EL (cell line): ENCODE data around the gene F2RL1.
"Not testable (repeated sequence)": the region's sequence is repeated elsewhere in the genome, so short reads cannot be mapped to it uniquely, and the experiment has no call there.

Experiments used
- DNase-seq: peaks from one replicate; pipeline ENCODE4 v3.0.0-alpha.2; 2016

The F2RL1 gene

GRCh38 chr5:76851728-76852369, 33.0 kb downstream of the F2RL1 start:
- no peak for DNase-seq

GRCh38 chr5:76852772-76853171, 33.9 kb downstream of the F2RL1 start:
- no peak for DNase-seq

- not testable (repeated sequence) for DNase-seq
These were observed 34.9 kb downstream of the F2RL1 start for GRCh38 chr5:76853741-76854140.

GRCh38 chr5:76854644-76855043, 35.8 kb downstream of the F2RL1 start:
- no peak for DNase-seq

DNA sequence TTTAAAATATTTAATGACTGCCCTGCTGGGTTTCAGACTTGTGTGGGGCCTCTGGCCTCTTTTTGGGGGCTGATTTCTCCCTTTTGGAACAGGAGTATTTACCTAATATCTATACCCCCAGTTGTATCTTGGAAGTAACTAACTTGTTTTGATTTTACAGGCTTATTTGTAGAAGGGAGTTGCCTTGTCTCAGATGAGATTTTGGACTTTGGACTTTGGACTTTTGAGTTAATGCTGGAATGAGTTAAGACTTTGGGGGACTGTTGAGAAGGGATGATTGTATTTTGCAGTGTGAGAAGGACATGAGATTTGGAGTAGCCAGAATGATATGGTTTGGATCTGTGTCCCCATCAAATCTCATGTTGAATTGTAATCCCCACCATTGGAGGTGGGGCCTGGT, 36.7 kb downstream of the F2RL1 start:
- not testable (repeated sequence) for DNase-seq

GRCh38 chr5:76855961-76856360, 37.1 kb downstream of the F2RL1 start:
- no peak for DNase-seq

DNA sequence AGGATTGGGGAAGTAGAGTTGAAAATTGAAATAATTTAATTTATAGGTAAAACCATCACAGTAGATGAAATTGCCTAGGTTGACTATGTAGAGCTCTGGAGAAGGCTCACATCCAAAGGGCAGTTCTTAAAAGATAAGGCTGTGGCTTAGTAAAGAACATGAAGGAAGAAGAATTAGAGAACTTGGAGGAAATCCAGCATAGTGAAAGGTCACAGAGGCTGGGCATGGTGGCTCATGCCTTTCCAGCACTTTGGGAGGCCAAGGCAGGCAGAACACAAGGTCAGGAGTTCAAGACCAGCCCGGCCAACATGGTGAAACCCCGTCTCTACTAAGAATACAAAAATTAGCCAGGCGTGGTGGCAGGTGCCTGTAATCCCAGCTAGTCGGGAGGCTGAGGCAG, 38.0 kb downstream of the F2RL1 start:
- DNase-seq, result not testable (repeated sequence)

- DNase-seq, result no peak
These were observed 40.9 kb downstream of the F2RL1 start for GRCh38 chr5:76859591-76860247.

- DNase-seq, result no peak
These were observed 42.8 kb downstream of the F2RL1 start for GRCh38 chr5:76861612-76862011.

DNA sequence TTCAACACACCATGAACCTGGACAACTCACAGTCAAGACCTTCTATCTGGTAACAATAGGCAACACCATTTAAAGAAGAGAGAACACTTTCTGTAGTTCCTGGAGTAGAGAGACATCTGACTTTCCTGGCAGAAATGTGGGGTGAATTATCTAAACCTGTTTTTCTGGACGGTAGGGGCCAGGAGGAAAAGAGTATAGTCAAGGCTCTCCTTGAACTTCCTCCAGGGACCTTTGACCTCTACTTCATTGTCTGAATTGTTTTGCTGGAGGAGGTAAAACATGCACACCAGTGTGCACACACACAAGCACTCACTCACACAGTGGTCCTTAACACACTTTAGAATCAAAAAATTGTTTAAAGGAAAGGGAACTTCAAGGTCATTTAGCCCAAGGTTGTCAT, 44.2 kb downstream of the F2RL1 start:
- no peak for DNase-seq

GRCh38 chr5:76866503-76866902, 47.7 kb downstream of the F2RL1 start:
- no peak for DNase-seq

DNA sequence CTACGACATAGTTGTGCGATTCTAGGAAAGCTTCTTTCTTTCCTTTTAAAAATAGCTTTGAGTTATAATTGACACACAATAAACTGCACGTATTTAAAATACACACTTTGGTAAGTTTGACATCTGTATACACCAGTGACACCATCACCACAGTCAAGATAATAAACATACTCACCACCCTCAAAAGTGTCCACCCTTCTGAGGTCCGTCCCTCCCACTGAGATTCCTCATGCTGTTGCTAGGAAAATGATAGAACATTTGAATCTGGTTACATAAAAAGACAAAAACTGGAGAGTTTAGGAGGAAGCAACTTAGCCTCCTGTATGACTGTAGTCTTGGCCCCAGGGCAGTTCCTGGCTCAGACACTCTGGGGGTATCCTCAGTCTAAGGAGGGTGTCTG, 48.2 kb downstream of the F2RL1 start:
- DNase-seq, result no peak

GRCh38 chr5:76867827-76868693, 49.2 kb downstream of the F2RL1 start:
- DNase-seq, result peak; percentile 70

DNA sequence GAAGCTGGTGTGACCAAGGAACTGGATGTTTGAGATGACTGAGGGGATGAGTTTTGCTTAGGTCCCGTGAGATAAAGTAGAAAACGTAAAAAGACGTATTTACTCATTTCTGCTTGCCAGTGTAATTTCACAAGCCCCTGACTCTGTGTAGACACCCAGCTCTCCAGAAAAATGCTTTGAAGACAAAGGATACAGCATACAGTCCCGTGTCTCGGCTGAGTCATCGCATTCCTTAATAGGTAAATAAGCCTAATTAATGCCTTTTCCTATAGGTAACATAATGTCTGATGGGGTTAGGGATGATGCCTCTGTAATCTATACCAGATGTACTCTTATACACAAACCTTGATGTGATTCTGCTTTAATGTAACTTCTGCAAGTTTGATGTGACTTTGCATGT, 51.2 kb downstream of the F2RL1 start:
- peak; percentile 50 for DNase-seq

- no peak for DNase-seq
These were observed 55.3 kb downstream of the F2RL1 start for GRCh38 chr5:76874088-76874581.
